GM19351 (cell line): Measurements from ENCODE around the gene SLC45A1.

ENCODE experiments used
- ATAC-seq: cut with Tn5 transposase; IDR thresholded peaks from one replicate; pipeline ENCODE4 v1.9.1; 2021; ENCODE audit warnings: mild to moderate bottlenecking, moderate library complexity; ENCODE audit not compliant: unreplicated experiment

The SLC45A1 gene

GRCh38 chr1:8334106-8334851 is 16.4 kb downstream of the SLC45A1 start:
- ATAC-seq, result no peak

DNA sequence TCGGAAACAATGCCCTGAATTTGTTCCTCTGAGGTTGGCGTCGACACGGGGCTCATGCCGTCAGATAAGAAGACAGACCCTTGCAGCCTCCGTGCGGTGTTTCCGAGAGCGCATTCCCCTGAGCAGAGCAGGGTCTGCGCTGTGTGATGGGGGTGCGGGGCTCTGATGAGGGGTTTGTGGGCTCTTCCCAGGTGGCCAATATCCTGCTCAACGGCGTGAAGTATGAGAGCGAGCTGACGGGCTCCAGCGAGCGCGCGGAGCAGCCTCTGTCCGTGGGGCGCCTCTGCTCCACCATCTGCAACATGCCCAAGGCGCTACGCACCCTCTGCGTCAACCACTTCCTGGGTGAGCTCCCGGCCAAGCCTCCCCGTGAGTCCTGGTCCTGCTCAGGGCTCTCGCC is 17.3 kb downstream of the SLC45A1 start:
- ATAC-seq, result no peak

GRCh38 chr1:8337776-8338525 is 20.0 kb downstream of the SLC45A1 start:
- no peak for ATAC-seq

DNA sequence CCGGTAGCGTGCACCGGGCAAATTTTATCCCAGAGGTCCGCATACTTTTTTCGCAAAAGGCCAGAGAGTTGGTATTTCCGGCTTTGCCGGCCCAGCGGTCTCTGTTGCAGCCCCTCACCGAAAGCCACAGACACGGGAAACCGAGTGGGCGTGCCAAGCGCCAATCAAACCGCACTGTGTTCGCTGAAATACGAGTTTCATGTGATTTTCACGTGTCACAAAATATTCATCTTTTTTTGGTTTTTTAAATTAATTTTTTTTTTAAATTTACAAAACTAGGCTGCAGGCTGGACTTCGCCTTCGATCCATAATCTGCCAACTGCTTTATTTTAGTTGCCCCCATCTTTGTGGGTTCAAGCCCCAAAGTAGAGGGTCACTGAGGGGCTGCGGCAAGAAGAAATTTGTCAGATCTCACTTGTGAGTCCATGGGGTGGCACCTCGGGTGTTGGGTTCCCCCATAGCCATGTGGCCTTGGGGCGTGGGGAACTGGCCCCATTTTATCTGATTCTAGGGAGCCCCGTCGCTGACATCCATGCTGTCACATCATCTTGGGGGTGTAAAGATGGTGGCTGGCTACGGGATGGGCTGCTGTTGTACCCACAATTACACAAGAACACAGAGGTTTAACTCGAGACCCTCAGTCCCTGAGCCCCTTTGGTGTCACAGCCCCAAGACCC is 20.8 kb downstream of the SLC45A1 start:
- no peak for ATAC-seq

GRCh38 chr1:8339203-8339600 is 21.3 kb downstream of the SLC45A1 start:
- ATAC-seq, result no peak

DNA sequence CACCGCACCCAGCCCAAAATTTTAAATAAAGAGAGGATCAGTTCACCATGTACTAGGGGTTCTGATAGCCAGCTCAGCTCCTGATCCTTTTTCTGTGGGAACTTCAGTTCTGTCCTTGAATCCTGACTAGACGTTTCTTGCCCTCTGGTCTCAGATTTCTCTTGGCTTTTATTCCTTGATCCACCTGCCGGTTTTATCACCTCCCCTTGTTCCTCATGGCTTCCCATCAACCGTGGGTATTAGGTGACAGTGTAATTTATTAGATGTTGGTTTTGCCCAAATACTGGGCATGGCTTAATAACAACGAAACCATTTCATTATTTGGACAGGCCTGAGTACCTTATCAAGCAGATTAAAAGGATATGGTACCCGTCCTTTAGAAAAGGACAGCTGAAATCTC is 22.5 kb downstream of the SLC45A1 start:
- no peak for ATAC-seq

- no peak for ATAC-seq
Measured at GRCh38 chr1:8342325-8342724, 24.4 kb downstream of the SLC45A1 start.

DNA sequence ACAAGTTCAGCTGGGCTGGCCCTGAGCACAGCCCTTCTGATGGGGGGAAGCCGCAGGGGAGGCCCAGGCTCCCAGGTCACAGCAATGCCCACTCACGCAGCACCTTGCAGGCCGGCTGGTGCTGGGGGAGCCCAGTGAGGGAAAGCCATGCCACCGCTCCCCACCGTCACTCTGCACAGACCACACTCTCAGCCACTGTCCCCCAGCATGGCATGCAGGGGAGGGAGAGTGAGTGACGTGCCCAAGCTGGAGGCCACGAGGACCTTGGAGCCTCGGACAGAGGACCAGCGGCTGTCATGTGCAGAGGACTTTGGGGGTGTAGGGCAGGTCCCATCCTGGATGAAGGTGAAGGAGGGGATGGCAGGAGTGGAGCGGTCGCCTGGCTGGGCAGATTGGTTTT is 25.1 kb downstream of the SLC45A1 start:
- no peak for ATAC-seq

DNA sequence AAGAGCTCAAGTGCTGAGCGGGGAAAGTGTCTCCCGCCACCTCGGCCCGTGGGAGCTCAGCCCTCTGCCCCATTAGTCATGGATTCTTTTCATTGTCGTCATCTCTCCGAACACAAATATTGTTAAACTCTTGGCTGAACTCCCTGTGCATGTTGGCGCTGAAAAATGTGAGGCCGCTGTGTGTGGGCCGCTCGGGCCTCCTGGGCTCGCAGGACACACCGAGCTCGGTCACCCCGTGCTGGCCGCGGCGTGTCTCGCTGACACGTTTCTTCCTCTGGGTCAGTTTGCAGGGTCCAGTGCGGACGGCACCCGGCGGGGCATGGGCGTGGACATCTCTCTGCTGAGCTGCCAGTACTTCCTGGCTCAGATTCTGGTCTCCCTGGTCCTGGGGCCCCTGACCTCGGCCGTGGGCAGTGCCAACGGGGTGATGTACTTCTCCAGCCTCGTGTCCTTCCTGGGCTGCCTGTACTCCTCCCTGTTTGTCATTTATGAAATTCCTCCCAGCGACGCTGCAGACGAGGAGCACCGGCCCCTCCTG is 25.6 kb downstream of the SLC45A1 start:
- no peak for ATAC-seq

DNA sequence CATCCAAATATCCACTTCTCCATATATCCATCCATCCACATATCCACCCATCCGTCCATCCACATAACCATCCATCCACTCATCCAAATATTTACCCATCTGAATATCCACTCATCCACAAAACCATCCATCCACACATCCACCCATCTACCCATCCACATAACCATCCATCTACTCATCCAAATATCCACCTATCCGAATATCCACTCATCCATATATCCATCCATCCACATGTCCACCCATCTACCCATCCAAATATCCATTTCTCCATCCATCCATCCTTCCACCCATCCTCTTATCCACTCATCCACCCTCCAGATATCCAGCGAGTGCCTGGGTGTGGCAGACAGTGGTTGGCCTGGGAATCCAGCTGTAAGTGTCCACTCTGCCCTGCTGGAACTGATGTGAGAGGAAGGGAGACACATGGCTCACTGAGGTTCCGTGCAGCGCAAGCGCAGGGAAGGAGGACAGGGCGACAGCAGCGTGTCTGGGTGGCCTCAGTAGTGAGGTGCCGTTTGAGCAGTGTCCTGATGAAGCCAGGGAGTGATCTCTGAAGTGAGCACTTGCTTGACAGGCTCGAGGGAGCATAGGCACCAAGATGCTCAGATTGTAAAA is 27.1 kb downstream of the SLC45A1 start:
- no peak for ATAC-seq

DNA sequence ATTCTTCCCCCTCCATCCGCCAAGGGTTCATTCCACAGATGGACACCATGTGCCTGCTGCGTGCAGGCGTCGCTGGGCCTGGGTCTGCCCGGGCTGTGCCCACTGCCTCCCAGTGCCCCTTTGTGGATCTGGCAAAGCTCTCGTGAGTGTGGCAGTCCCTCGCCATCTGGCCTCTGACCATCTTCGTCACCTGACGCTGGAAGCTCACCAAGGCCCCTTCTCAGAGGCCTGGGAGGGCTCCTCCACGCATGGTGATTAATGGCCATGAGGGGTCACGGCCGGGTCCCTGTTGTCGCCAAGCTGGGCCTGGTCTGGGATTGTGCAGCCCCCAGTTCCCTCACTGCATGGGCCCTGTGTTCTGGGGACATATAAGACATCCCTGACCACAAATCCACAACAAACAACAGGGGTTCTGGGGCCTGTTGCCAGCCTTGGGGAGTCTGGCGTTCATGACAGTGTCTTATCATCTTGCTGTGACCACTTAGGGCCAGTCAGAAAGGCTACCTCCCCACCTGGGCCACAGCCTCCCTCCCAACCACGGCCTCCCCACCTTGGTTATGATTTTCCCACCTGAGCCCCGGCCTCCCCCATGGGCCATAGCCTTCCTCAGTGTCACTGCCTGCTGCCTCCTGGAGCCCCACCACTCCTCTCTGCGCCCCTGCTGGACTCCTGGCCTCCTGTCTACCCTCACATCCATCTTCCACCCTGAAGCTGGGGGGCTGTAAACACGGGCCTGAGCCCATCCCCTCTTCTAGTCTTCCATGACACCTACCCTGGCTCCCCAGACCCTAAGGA is 27.9 kb downstream of the SLC45A1 start:
- ATAC-seq, result no peak

DNA sequence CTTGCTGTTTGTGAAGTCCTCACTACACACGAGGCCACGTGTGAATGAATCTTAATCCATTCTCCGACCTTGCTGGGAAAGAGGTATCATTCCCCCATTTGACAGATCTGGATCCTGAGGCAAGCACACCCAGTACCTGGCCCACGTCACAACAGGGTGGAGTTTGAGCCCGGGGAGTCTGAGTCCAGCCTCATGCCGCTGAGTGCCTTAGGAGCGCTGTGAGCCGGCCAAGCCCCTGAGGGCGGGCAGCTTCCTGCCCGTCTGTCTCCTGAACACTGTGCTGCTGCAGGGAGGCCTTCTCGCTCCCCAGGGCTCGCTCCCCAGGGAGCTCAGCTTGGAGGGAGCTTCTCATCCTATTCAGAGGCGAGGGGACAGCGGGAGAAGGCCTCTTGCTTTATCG is 29.7 kb downstream of the SLC45A1 start:
- ATAC-seq, result no peak

DNA sequence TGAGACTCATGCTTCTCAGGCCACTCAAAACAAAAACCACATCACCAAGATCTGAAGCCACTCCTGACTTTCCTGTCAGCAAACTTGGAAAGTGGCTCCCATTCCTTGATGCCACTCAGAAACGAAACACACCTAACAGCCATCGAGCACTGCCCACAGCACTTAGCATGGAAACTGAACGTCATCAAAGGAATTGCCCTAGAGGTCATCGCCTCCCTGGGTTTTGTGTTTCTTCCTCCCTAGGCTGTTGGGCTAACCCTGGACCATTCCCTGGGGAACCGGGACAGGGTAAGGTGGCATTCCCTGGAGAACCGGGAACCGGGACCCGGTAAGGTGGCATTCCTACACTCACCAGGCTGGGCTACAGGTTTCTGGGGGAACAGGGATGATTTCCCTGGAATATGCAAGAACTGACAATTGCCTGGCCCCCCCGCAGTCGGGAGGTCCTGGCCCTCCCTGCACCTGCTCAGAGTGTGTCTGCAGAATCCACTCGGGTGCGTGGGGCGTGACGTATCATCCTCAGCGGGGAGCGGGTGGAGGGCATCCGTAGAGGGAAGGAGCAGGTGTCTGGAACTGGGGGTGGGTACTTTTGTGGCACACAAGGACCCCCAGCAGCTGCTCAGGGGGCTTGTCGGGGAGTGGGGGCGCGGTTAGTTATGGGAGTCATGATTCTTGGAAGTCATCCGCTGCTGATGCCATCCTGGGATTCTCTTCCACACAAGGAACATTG is 30.3 kb downstream of the SLC45A1 start:
- ATAC-seq, result no peak

DNA sequence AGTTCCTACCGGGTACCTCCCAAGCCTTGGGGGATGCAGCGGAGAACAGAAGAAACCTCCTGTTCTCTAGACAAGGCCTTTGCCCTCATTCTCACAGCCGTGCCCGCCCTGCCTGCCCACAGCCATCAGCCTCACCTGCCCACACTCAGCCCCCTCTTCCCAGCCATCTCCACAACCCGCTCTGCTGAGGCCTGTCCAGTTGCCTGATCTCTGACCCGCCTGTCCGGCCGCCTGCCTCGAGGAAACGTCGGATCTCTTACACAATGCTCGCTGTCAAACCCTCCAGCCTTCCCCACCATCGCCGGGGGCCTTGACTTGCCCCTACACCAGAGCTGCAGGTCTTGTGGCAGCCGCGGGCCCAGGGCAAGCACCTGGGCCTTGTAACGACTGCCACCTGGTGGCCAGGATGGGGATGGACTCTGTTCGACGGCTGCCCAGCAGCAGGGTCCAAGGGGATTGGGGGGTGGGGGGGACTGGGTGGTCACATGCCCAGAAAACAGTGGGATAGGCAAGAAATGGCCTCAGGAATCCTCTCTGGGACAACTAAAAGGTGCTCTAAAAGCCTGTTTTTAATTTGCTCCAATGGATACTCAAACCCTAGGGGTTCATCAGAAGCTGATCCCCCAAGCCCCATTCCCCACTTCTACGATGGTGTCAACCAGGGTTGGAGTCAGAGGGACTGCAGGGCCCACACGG is 31.0 kb downstream of the SLC45A1 start:
- ATAC-seq, result no peak

GRCh38 chr1:8349473-8349865 is 31.6 kb downstream of the SLC45A1 start:
- ATAC-seq, result no peak

DNA sequence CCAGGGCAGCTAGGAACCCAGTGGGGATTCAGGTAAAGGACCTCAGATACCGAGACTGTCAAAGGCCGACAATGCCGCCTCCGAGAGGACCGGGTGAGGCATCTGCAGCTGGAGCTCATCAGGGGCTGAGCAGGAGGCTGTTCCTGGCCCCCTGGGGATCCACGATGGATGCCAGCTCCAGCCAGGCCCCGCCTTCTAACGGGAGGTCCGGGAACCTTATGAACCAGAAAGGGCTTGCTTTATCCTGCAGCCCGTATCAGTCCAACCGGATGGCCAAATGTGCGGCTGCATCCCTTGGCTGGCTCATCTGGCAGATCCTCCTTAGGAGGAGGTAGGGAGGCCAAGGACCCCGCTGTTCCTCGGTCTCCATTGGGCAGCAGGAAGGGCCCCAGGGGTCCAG is 32.0 kb downstream of the SLC45A1 start:
- no peak for ATAC-seq

- no peak for ATAC-seq
Measured at GRCh38 chr1:8350914-8351684, 33.2 kb downstream of the SLC45A1 start.

DNA sequence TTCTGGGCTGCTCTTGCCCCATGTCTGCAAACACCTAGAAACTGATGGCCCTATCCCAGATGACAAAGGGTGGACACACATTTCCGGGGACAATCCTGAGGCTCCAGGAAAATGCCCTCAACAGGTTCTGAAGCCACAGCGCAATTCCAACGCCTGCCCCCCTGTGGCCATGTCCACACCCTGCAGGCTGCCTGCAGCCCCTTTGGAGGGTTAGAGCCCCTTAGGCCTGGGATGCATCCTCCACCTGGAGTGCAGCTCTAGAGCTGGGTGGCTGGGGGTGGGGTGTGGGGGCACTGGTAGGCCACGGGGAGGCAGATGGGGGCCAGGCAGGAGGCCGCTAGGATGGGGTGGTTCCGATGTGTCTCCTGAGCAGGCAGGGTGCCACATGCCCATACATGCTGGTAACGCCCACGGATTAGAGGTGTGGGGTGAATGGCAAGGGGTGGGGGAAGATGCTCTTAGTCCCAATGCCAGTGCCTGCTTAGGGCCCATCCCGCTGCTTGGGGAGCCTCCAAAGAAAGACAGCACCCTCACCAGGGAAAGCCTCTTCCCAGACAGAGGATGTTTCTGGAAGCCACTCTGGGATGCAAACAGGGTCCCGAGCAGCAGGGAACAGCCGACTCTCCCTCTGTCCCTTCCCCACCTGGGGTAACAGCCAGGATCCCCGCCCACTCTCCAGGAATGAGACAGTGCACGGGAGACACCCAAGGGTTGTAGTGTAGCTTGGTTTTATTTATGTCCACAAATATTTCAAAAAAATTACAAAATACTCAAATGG is 34.0 kb downstream of the SLC45A1 start:
- ATAC-seq, result no peak
